ENCODE results near the gene LTBP1.

The LTBP1 gene

GRCh38 chr2:33115728-33116127, 169.0 kb downstream of the LTBP1 start:
- no peak for DNase-seq (ENCODE audit: low read depth)
- TF ChIP-seq CTCF (conservative IDR thresholded peaks at IDR 0.05; ENCODE audit: low read depth, low read length) = no peak
- H3K4me3 ChIP-seq (ENCODE audit: low read length) = no peak overlapping the region

DNA sequence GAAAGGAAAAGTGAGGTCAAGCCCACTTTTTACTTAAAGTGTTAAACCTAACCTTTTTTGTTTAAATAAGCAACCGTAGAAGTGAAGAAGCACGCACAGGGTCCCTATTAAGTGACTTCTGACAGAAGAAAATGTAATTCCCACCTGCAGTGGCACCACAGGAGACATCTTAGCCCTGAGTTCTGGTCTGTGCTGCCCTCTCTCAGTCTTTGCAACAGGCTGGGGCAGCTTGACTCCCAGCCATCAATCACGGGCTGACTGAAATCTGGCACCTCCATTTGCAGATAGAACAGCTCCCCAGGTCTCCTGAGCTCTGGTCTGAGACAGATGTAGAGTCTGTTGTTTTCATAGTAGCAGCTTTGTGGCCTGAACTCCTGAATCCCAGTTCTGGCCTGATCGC, 170.0 kb downstream of the LTBP1 start:
- DNase-seq (ENCODE audit: low read depth) = no peak
- TF ChIP-seq CTCF (conservative IDR thresholded peaks at IDR 0.05; ENCODE audit: low read depth, low read length) = no peak
- H3K4me3 ChIP-seq (ENCODE audit: low read length) = no peak overlapping the region

DNA sequence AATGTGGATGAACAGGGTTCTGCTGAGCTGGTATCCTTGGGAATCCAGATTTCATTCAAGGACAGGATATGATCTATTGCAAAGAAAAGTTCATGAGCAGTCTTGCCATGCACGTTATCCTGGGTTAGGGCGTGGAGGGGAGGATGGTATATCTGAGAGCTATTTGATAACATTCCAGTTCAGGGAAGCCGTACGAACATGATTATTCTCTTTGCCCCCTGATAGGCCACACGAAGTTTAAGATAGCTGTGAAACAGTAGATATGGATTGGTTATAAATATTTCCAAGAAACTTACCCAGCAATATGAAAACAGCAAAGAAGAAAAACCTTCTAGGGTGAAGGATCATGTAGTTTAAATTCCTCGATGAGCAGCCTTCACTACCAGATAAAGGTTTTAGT, 171.9 kb downstream of the LTBP1 start:
- no peak for DNase-seq (ENCODE audit: low read depth)
- TF ChIP-seq CTCF (conservative IDR thresholded peaks at IDR 0.05; ENCODE audit: low read depth, low read length) = no peak
- H3K4me3 ChIP-seq (ENCODE audit: low read length) = no peak overlapping the region

DNA sequence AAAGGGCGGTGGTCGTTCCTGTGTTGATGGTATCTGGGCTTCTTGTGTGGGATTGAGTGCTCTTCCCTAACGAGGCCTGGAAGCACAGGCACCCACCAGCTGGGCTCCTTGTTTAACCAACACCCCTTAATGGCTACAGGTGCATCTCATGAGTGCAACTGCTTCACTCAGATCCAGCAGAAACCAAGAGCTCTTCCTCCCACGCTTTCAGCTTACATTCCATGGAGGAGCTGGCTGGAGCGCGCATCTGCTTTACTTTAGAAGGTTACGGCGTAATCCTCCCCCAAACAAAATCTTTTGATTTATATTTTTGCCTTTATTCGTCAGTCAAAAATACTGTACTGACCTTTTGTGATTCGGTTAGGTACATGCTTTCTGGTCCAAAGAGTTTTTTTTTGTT, 174.7 kb downstream of the LTBP1 start:
- DNase-seq (ENCODE audit: low read depth) = no peak

GRCh38 chr2:33121925-33122324, 175.2 kb downstream of the LTBP1 start:
- TF ChIP-seq CTCF (conservative IDR thresholded peaks at IDR 0.05; ENCODE audit: low read depth, low read length) = no peak

More for the DNA sequence above, 174.7 kb downstream of the LTBP1 start:
- H3K4me3 ChIP-seq (ENCODE audit: low read length) = no peak overlapping the region
- TF ChIP-seq CTCF (conservative IDR thresholded peaks at IDR 0.05; ENCODE audit: low read depth, low read length) = no peak

DNA sequence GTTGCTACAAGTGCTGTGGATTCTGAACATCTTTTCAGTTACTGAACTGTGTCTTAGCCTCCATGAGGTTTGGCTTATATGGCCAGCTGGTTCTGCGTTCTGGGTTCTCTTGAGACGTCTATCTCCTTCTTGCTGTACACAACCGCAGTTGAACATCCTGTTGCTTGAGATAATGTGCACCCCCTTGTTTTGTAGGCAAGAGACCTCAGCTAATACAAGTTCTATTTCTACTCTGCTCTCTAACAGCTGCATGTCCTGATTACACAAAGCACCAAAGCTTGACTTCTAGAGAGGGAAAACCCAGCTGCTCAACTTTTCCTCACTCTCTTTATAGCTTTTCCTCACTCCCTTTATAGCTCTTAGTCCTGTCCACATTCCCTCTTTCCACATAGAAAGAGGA, 176.0 kb downstream of the LTBP1 start:
- H3K4me3 ChIP-seq (ENCODE audit: low read length) = no peak overlapping the region
- no peak for DNase-seq (ENCODE audit: low read depth)
- TF ChIP-seq CTCF (conservative IDR thresholded peaks at IDR 0.05; ENCODE audit: low read depth, low read length) = no peak

More at GRCh38 chr2:33121925-33122324, 175.2 kb downstream of the LTBP1 start:
- DNase-seq (ENCODE audit: low read depth) = no peak
- H3K4me3 ChIP-seq (ENCODE audit: low read length) = no peak overlapping the region

GRCh38 chr2:33123216-33123615, 176.5 kb downstream of the LTBP1 start:
- no peak for TF ChIP-seq CTCF (conservative IDR thresholded peaks at IDR 0.05; ENCODE audit: low read depth, low read length)
- DNase-seq (ENCODE audit: low read depth) = no peak
- no peak overlapping the region for H3K4me3 ChIP-seq (ENCODE audit: low read length)
